ENCODE data around the gene NCKIPSD. TPM values are rescaled to one million over a fixed set of nuclear protein-coding genes. Genes with fewer than 3 reads are reported as not detected.

The NCKIPSD gene
- total RNA-seq, 1 experiment from 2014 or later, result 26.9 TPM

DNA sequence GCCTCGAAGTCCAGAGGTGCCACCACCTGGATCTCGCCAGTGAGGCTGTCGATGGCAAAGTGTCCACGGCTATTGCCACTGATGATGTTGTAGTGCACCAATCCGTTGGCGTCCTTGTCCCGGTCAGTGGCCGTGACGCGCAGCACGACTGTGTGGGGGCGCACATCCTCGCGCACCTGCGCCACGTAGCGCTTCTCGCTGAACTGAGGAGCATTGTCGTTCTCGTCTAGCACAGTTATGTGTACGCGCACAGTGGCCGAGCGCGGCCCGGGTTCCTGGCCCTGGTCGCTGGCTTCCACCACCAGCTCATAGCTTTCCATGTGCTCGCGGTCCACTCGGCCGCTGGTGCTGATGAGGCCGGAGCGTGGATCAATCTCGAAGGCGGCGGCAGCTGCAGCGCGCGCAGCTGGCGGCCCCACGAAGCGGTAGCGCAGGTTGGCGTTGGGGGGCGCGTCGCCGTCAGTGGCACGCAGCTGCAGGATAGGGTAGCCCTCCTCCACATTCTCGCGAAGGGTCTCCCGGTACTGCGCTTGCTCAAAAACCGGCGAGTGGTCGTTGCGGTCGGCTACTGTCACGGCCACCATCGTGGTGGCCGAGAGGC is 24.8 kb downstream of the NCKIPSD start:
- Mint-ChIP-seq H3K36me3 (ENCODE audit: insufficient read depth, unreplicated experiment) (peaks cover 44% of the 10 kb centered on the region), H3K4me1 (ENCODE audit: insufficient read depth, unreplicated experiment) (peaks cover 6% of the 10 kb centered on the region), H3K27ac (ENCODE audit: low read depth, unreplicated experiment) (no peak overlapping the region), H3K4me3 (ENCODE audit: unreplicated experiment) (no peak overlapping the region), H3K27me3 (ENCODE audit: insufficient read depth, unreplicated experiment) (no peaks in the 10 kb centered on the region), H3K9me3 (ENCODE audit: unreplicated experiment) (no peaks in the 10 kb centered on the region)
- ChIA-PET CTCF (no interaction called here), POLR2A (interaction anchor here (5.0 to 5.1 kb wide), 2 partner anchors 26 to 62 kb away, joined by 50 to 88 read pairs; partner anchors contain the start of gene SLC26A6)
- DNase-seq (ENCODE audit: unreplicated experiment), result no peak
- TF ChIP-seq, protein P1, sequence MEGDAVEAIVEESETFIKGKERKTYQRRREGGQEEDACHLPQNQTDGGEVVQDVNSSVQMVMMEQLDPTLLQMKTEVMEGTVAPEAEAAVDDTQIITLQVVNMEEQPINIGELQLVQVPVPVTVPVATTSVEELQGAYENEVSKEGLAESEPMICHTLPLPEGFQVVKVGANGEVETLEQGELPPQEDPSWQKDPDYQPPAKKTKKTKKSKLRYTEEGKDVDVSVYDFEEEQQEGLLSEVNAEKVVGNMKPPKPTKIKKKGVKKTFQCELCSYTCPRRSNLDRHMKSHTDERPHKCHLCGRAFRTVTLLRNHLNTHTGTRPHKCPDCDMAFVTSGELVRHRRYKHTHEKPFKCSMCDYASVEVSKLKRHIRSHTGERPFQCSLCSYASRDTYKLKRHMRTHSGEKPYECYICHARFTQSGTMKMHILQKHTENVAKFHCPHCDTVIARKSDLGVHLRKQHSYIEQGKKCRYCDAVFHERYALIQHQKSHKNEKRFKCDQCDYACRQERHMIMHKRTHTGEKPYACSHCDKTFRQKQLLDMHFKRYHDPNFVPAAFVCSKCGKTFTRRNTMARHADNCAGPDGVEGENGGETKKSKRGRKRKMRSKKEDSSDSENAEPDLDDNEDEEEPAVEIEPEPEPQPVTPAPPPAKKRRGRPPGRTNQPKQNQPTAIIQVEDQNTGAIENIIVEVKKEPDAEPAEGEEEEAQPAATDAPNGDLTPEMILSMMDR (IDR thresholded peaks at IDR 0.05; ENCODE audit: unreplicated experiment), result no peak
- no TSS peak for BruUV-seq (replicated peaks)
- intact Hi-C loops (cut with micrococcal nuclease), result loop anchor here (5.0 kb wide), 1 partner anchor 194 kb away; a partner anchor contains a TSS

DNA sequence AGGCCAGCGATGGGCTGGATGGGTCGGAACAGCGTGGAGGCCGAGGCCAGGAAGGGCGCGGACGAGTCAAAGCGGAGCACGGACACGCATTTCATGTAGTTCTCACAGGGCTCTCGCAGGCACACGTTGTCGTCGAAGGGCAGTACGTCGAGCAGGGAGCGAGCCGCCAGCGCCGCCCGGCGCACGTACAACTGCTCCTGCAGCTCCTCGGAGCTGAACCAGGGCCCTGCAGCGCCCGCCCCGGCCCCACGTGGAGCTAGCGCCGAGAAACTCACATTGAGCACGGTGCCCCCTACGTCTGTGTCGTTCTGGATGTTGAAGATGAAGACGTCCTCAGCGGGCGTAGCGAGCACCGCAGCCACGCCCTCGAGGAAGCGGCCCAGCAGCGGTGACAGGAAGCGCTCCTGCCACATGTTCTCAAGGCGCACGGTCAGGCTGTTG is 28.9 kb downstream of the NCKIPSD start:
- intact Hi-C loops (cut with micrococcal nuclease), result no loop called here
- peaks cover 22% of the 10 kb centered on the region for H3K36me3 Mint-ChIP-seq (ENCODE audit: insufficient read depth, unreplicated experiment)
- H3K9me3 Mint-ChIP-seq (ENCODE audit: unreplicated experiment), result no peaks in the 10 kb centered on the region
- ChIA-PET CTCF (no interaction called here), POLR2A (no interaction called here)
- DNase-seq (ENCODE audit: unreplicated experiment), result no peak
- H3K4me1 Mint-ChIP-seq (ENCODE audit: insufficient read depth, unreplicated experiment), result no peaks in the 10 kb centered on the region
- H3K4me3 Mint-ChIP-seq (ENCODE audit: unreplicated experiment), result no peak overlapping the region
- TF ChIP-seq, protein P1 (IDR thresholded peaks at IDR 0.05; ENCODE audit: unreplicated experiment), result no peak
- no TSS peak for BruUV-seq (replicated peaks)
- H3K27ac Mint-ChIP-seq (ENCODE audit: low read depth, unreplicated experiment), result no peak overlapping the region
- H3K27me3 Mint-ChIP-seq (ENCODE audit: insufficient read depth, unreplicated experiment), result no peaks in the 10 kb centered on the region

DNA sequence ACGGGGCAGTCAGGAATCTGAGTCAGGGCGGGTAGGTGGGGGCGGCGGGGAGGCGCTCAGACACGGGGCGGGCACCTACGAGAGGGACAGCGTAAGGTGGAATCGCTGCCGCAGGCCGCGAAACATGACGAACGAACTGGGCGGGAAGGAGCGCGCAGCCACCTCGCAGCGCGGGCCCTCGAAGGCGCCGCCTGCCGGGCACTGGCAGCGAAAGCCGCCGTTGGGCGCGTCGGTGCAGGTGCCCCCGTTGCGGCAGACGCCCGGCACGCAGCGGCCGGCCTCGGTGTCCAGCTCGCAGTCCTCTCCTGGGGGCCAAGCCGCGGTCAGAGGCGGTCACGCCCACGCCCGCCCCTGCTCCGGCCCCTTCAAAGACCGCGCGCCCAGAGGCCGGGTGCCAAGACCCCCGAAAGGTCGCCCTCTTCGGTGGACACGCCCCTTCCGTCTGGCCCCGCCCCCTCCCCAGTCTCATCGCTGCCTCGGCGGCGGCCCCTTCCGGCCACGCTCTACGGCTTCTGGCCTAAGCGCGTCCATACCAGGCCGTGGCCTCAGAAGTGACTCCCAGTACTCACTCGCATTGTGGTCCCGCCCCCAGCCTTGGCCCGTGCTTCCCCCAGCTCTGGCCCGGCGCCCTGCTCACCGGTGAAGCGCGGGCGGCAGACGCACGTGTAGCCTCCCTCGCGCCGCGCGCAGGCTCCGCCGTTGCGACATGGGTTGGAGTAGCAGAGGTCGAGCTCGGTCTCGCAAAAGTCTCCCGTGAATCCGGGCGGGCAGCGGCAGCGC is 29.5 kb downstream of the NCKIPSD start:
- peaks cover 22% of the 10 kb centered on the region for H3K36me3 Mint-ChIP-seq (ENCODE audit: insufficient read depth, unreplicated experiment)
- no peak for DNase-seq (ENCODE audit: unreplicated experiment)
- CTCF ChIA-PET, result no interaction called here
- POLR2A ChIA-PET, result no interaction called here
- no peak overlapping the region for H3K27ac Mint-ChIP-seq (ENCODE audit: low read depth, unreplicated experiment)
- H3K27me3 Mint-ChIP-seq (ENCODE audit: insufficient read depth, unreplicated experiment), result no peaks in the 10 kb centered on the region
- no TSS peak for BruUV-seq (replicated peaks)
- intact Hi-C loops (cut with micrococcal nuclease), result no loop called here
- H3K4me3 Mint-ChIP-seq (ENCODE audit: unreplicated experiment), result no peak overlapping the region
- H3K4me1 Mint-ChIP-seq (ENCODE audit: insufficient read depth, unreplicated experiment), result no peaks in the 10 kb centered on the region
- H3K9me3 Mint-ChIP-seq (ENCODE audit: unreplicated experiment), result no peaks in the 10 kb centered on the region
- TF ChIP-seq, protein P1 (IDR thresholded peaks at IDR 0.05; ENCODE audit: unreplicated experiment), result no peak

DNA sequence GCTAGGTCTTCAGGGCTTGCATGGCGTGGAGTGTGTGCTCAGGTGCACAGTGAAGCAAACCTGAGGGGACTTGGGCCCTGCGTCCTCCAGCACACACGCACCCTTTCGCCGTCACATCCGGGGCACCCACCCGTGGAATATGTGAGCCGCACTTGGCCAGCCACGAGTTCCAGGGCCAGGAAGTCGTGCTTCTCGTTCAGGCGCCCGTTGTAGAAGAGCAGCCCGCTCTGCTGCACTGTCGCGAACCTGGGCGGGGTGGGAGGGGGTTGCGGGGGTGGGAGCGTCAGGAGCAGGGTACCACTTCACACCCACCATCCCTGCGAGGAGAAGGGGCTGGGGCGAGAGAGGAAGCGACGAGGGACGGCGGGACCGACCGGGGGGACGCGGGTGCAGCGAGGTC is 30.1 kb downstream of the NCKIPSD start:
- Mint-ChIP-seq H3K27me3 (ENCODE audit: insufficient read depth, unreplicated experiment) (no peaks in the 10 kb centered on the region), H3K36me3 (ENCODE audit: insufficient read depth, unreplicated experiment) (peaks cover 17% of the 10 kb centered on the region), H3K4me3 (ENCODE audit: unreplicated experiment) (no peak overlapping the region), H3K27ac (ENCODE audit: low read depth, unreplicated experiment) (no peak overlapping the region), H3K4me1 (ENCODE audit: insufficient read depth, unreplicated experiment) (peaks cover 5% of the 10 kb centered on the region), H3K9me3 (ENCODE audit: unreplicated experiment) (no peaks in the 10 kb centered on the region)
- BruUV-seq (replicated peaks), result no TSS peak
- ChIA-PET CTCF (interaction anchor here (0.6 kb wide), 1 partner anchor 658 kb away, joined by 3 read pairs; no protein-coding TSS in a partner anchor), POLR2A (no interaction called here)
- DNase-seq (ENCODE audit: unreplicated experiment), result no peak
- TF ChIP-seq, protein P1 (IDR thresholded peaks at IDR 0.05; ENCODE audit: unreplicated experiment), result no peak
- intact Hi-C loops (cut with micrococcal nuclease), result no loop called here

Measured in MCF 10A (cell line).